Cardiac muscle cell (in vitro differentiated cells and primary cell): ENCODE data around the gene RPS14. TPM values are rescaled to one million over a fixed set of nuclear protein-coding genes. Genes with fewer than 3 reads are reported as not detected.

Source experiments
- DNase-seq, 2 donors: peaks; one replicate each; pipeline versions ENCODE4 v3.0.0 to v3.0.0-alpha.2; 2010 to 2017; ENCODE audit warnings: low read depth in 1 of 2, low spot score in 1 of 2
- H3K27ac ChIP-seq: fragments of 200-600 bp; sonication (generic); 2 replicates; pipeline ENCODE4 v1.5.1; 2016
- H3K27me3 ChIP-seq: fragments of 200-600 bp; sonication (generic); 2 replicates; pipeline ENCODE4 v1.6.0; 2016; ENCODE audit warnings: control low read depth
- H3K36me3 ChIP-seq: fragments of 200-600 bp; sonication (generic); 2 replicates; pipeline ENCODE4 v1.5.1; 2016; ENCODE audit warnings: control low read depth
- H3K4me1 ChIP-seq: fragments of 200-600 bp; sonication (generic); 2 replicates; pipeline ENCODE4 v1.8.1; 2017; ENCODE audit warnings: low read depth, mild to moderate bottlenecking, mixed run types
- H3K4me3 ChIP-seq: fragments of 200-600 bp; sonication (generic); 2 replicates; pipeline ENCODE4 v1.5.1; 2016; ENCODE audit warnings: mild to moderate bottlenecking
- H3K9me3 ChIP-seq: fragments of 200-600 bp; sonication (generic); 2 replicates; pipeline ENCODE4 v1.5.1; 2017; ENCODE audit warnings: low read depth, mild to moderate bottlenecking, control low read depth
- polyA plus RNA-seq: library from polyadenylated mRNA; unstranded; fragments of >200 nt; fragmentation: Nextera tagmentation; extraction: Ambion mirVana; gene quantifications from 2 replicates; pipeline ENCODE4 v1.2.1, GENCODE V29; 2016
- total RNA-seq: library from RNA; depleted of rRNA; stranded (reverse); fragments of >200 nt; gene quantifications from 2 replicates; pipeline ENCODE4 v1.2.3, GENCODE V29; 2016
- TF ChIP-seq, protein P1 (sequence below): IDR thresholded peaks from 2 replicates; pipeline ENCODE4 v1.5.1; 2012; ENCODE audit warnings: low read depth, mild to moderate bottlenecking, low read length

Gene RPS14
- total and polyA plus RNA-seq, 2 experiments from 2014 or later = 1,307 to 2,781 TPM

DNA sequence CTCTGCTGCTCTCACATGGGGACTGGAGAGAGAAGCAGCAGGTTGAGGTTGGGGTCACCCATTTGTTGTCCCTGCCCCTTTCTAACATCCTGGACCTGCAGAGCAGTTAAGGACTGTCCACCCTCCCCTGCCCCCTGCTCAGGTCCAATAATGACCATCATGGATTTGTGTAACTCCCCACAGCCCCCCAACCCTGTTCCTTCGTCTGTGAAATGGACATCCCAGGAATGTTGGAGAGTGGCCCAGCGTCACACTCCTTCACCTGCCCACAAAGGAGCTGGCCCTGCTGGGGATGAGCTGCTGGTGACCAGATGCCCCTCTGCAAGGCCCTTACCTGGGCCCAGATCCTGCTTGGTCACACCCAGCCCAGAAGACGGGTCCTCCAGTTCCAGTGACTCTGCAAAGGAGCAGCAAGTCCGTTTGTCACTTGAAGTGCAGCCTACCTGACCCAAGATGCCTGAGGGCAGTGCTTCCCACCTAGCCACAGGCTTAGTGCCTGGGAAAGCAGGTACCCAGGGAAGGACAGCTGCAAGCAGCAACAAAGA lies 47.2 kb downstream of the RPS14 start:
- no peak for DNase-seq
- peaks cover 12% of the 10 kb centered on the region for H3K4me1 ChIP-seq
- H3K27ac ChIP-seq = peak overlapping the region; percentile 50
- H3K4me3 ChIP-seq = no peak overlapping the region
- H3K27me3 ChIP-seq = no peaks in the 10 kb centered on the region
- TF ChIP-seq, protein P1, sequence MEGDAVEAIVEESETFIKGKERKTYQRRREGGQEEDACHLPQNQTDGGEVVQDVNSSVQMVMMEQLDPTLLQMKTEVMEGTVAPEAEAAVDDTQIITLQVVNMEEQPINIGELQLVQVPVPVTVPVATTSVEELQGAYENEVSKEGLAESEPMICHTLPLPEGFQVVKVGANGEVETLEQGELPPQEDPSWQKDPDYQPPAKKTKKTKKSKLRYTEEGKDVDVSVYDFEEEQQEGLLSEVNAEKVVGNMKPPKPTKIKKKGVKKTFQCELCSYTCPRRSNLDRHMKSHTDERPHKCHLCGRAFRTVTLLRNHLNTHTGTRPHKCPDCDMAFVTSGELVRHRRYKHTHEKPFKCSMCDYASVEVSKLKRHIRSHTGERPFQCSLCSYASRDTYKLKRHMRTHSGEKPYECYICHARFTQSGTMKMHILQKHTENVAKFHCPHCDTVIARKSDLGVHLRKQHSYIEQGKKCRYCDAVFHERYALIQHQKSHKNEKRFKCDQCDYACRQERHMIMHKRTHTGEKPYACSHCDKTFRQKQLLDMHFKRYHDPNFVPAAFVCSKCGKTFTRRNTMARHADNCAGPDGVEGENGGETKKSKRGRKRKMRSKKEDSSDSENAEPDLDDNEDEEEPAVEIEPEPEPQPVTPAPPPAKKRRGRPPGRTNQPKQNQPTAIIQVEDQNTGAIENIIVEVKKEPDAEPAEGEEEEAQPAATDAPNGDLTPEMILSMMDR = no peak
- H3K9me3 ChIP-seq = no peaks in the 10 kb centered on the region
- H3K36me3 ChIP-seq = peaks cover 4% of the 10 kb centered on the region

DNA sequence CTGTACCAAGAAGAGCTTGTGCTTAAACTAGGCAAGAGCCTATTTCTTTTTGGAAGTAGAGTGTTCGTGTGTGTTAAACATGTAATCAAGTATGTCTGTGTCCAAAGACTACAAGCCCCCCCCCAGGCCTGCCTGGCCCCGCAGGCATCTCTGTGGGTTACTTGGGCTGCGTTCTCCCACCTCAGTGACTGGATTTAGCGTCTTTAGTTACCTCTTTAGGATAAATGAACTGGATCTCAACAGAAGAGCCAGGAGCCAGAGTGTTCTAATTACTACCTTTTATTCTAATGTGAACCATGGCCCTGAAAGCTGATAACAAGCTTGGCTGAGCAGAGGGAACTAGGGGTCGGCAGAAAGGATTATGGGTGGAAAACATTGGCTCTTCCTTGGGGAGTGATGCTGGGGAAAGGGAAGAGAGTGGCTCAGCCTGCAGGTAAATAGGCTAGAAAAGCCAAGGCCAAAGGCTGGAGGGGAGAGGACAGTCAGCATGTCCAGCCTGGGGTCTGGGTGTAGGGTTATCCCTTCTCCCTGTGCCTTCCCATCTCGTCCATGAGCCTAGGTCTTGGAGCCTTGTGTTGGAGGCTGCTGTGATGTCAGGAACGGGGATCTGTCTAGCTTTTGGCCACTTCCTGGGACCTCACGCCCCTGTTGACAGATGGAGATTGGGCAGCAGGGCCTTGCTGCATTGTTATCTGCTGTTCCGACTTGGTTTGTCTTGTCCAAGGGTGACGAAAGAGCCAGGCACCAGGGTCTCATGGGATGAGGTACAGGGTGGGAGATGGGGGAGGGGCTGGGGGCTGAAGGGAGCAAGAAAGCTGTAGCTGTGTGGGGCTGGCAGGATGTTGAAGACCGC lies 47.9 kb downstream of the RPS14 start:
- H3K27me3 ChIP-seq = no peaks in the 10 kb centered on the region
- H3K4me3 ChIP-seq = no peak overlapping the region
- H3K27ac ChIP-seq = peak overlapping the region; percentile 50
- TF ChIP-seq, protein P1 = no peak
- no peaks in the 10 kb centered on the region for H3K9me3 ChIP-seq
- DNase-seq = no peak
- H3K36me3 ChIP-seq = peaks cover 6% of the 10 kb centered on the region
- H3K4me1 ChIP-seq = peaks cover 12% of the 10 kb centered on the region

DNA sequence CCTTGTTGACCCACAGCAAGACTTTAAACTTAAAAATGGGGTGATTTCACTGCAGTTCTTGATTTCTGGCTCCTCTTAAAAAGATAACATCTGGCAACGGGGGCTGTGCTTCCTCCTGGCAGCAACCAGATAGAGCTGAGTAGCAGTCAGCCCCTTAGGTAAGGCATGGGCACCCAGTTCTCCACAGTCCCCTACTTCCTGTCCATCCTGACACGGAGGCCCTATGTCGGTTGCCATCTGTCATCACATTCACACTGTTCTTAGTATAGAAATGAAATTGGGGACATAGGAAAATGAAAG lies 48.5 kb downstream of the RPS14 start:
- Histone ChIP-seq H3K4me1 (peaks cover 12% of the 10 kb centered on the region), H3K9me3 (no peaks in the 10 kb centered on the region), H3K36me3 (peaks cover 7% of the 10 kb centered on the region), H3K4me3 (no peak overlapping the region), H3K27ac (peak overlapping the region; percentile 50), H3K27me3 (no peaks in the 10 kb centered on the region)
- DNase-seq = no peak
- TF ChIP-seq, protein P1 = no peak

DNA sequence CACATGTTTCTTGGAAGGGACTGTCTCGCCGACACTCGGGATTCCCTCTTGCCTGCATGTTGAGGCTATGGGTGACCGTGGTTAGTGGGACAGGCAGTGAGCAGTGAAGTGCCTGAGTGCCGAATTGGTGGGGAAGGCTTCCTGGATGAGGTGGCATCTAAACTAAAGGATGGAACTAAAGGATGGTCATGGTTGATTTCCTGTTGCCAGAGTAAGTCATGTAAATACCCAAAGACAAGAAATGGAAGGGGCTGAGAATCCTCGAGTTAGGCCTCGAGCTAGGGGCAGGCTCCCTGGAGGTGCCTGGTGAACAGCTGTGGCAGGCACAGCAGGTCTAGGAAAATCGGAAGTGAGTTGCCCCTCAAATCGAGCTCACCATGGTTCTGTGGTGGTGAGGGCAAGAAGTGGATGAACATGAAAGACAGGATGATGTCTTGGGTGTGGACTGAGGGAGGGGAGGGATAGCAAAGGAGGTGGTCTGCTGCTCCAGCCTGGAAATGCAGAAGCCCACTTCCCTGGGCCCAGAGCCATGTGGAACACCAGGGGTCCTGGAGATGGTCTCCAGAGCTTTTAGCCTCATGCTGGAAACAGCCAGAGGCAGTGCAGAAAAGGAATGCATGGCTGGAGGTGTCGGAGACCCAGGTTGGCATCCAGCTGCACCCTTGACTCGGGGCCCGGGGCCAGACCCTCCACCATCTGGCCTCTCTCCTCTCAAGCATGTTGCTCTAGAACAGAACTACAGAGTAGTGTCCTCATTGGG lies 49.0 kb downstream of the RPS14 start:
- no peak for DNase-seq
- no peaks in the 10 kb centered on the region for H3K9me3 ChIP-seq
- H3K4me1 ChIP-seq = peaks cover 12% of the 10 kb centered on the region
- TF ChIP-seq, protein P1 = no peak
- H3K27me3 ChIP-seq = no peaks in the 10 kb centered on the region
- no peak overlapping the region for H3K4me3 ChIP-seq
- peak overlapping the region; percentile 50 for H3K27ac ChIP-seq
- H3K36me3 ChIP-seq = peaks cover 7% of the 10 kb centered on the region

DNA sequence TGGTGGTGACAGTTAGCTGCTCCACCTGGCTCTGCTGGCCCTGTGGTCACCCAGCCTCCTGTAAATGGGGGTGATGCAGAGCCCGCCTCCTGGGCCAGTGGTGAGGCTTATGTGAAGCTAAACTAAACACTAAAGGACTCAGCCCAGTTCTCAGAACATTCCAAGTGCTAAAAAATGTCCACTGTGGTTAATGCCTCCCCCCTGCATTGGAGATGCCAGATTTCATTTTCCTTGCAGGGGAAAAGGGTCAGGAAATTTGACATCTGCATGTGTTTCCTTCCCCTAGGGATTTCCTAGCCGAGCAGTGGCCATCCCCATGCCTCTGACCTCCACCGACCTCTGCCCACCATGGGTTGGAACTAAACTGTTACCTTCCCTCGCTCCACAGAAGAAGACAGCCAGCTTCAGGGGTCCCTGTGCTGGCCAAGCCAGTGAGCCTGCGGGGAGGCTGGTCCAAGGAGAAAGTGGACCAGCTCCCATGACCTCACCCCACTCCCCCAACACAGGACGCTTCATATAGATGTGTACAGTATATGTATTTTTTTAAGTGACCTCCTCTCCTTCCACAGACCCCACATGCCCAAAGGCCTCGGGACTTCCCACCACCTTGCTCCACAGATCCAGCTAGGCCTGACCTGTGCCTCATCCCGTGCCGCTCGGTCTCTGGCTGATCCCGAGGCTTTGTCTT lies 49.9 kb downstream of the RPS14 start:
- Histone ChIP-seq H3K9me3 (no peaks in the 10 kb centered on the region), H3K27me3 (no peaks in the 10 kb centered on the region), H3K4me1 (peaks cover 12% of the 10 kb centered on the region), H3K27ac (no peak overlapping the region), H3K4me3 (no peak overlapping the region), H3K36me3 (peaks cover 7% of the 10 kb centered on the region)
- TF ChIP-seq, protein P1 = no peak
- DNase-seq = peak in 1 of 2 donors; percentile 18
